ENCODE results near the gene CHMP2B. TPM values are rescaled to one million over a fixed set of nuclear protein-coding genes. Genes with fewer than 3 reads are reported as not detected.

CHMP2B gene
- total and polyA plus RNA-seq, 9 of the 15 experiments (the other 6 are each of a cell fraction or from before 2014, with no cell fraction given), result 7.4 to 17.7 (median 10.6) TPM

- in situ Hi-C loops (cut with MboI) (no loop called here), intact Hi-C loops (cut with micrococcal nuclease) (no loop called here)
- CTCF ChIA-PET (ENCODE audit: low intra/inter-chr PET ratio), result no interaction called here
- Histone ChIP-seq H3K9me1 (ENCODE audit: control insufficient read depth, insufficient read depth, low read length) (no peaks in the 10 kb centered on the region), H2AFZ (ENCODE audit: low read depth, low read length) (no peak overlapping the region), H3K27ac (ENCODE audit: extremely low read depth, low read depth, low read length) (no peak overlapping the region), H3K9me3 (replicated peaks; ENCODE audit: control insufficient read depth, insufficient read depth, low read depth, low read length) (no peaks in the 10 kb centered on the region), H3K4me3 (no peak overlapping the region), H3K4me1 (replicated peaks in 1 of 2; ENCODE audit: control insufficient read depth in 2 of 2, insufficient read depth in 2 of 2, low read length in 2 of 2) (no peaks in the 10 kb centered on the region; a peak in 1 of 5 replicates), H3K27me3 (ENCODE audit: control insufficient read depth in 2 of 2, insufficient read depth in 2 of 2, low read length in 2 of 2) (no peaks in the 10 kb centered on the region), H3K79me2 (ENCODE audit: control insufficient read depth, insufficient read depth, low read length) (no peaks in the 10 kb centered on the region), H4K20me1 (replicated peaks; ENCODE audit: control insufficient read depth, insufficient read depth, low read length) (no peaks in the 10 kb centered on the region), H3K36me3 (ENCODE audit: control insufficient read depth, insufficient read depth, low read length) (no peaks in the 10 kb centered on the region), H3K4me2 (ENCODE audit: insufficient read depth, low read length) (no peak overlapping the region), H3K9ac (ENCODE audit: insufficient read depth in 1 of 2, low read depth in 2 of 2, low read length in 2 of 2) (no peak overlapping the region)
- WGBS (ENCODE audit: insufficient coverage, low coverage, missing lambda C conversion rate), result 0% methylated on average over 1 of the region's 1 CpG
- FAIRE-seq (no peak), ATAC-seq (no peak), DNase-seq (ENCODE audit: extremely low read depth in 1 of 4, low spot score in 3 of 4) (no peak)
- TF ChIP-seq HMG20B (CRISPR knock-in tag; IDR thresholded peaks at IDR 0.05) (no peak), PYGO2 (tag; IDR thresholded peaks at IDR 0.05) (no peak)
- no TSS peak for BruUV-seq (replicated peaks)
- POLR2A ChIA-PET, result no interaction called here
Observed at GRCh38 chr3:87203809-87204208, 23.3 kb upstream of the CHMP2B start.

- in situ Hi-C loops (cut with MboI) (no loop called here), intact Hi-C loops (cut with micrococcal nuclease) (no loop called here)
- no peaks in the 10 kb centered on the region for H4K20me1 ChIP-seq (replicated peaks; ENCODE audit: control insufficient read depth, insufficient read depth, low read length)
- no peaks in the 10 kb centered on the region for H3K9me3 ChIP-seq (replicated peaks; ENCODE audit: control insufficient read depth, insufficient read depth, low read depth, low read length)
- no peaks in the 10 kb centered on the region for H3K9me1 ChIP-seq (ENCODE audit: control insufficient read depth, insufficient read depth, low read length)
- ChIA-PET CTCF (ENCODE audit: low intra/inter-chr PET ratio) (no interaction called here), POLR2A (no interaction called here)
- FAIRE-seq (no peak), ATAC-seq (no peak), DNase-seq (ENCODE audit: extremely low read depth in 1 of 4, low spot score in 3 of 4) (no peak)
- H3K4me1 ChIP-seq (replicated peaks in 1 of 2; ENCODE audit: control insufficient read depth in 2 of 2, insufficient read depth in 2 of 2, low read length in 2 of 2), result no peaks in the 10 kb centered on the region; a peak in 1 of 5 replicates
- no peaks in the 10 kb centered on the region for H3K36me3 ChIP-seq (ENCODE audit: control insufficient read depth, insufficient read depth, low read length)
- no peak overlapping the region for H2AFZ ChIP-seq (ENCODE audit: low read depth, low read length)
- no peaks in the 10 kb centered on the region for H3K79me2 ChIP-seq (ENCODE audit: control insufficient read depth, insufficient read depth, low read length)
- 0% methylated on average over 2 of the region's 2 CpGs for WGBS (ENCODE audit: insufficient coverage, low coverage, missing lambda C conversion rate)
- no peak overlapping the region for H3K4me2 ChIP-seq (ENCODE audit: insufficient read depth, low read length)
- no TSS peak for BruUV-seq (replicated peaks)
- no peak overlapping the region for H3K9ac ChIP-seq (ENCODE audit: insufficient read depth in 1 of 2, low read depth in 2 of 2, low read length in 2 of 2)
- TF ChIP-seq TAL1 (IDR thresholded peaks at IDR 0.05) (no peak), HDAC3 (IDR thresholded peaks at IDR 0.05; ENCODE audit: borderline replicate concordance, partially characterized antibody) (no peak), SNRNP70 (optimal IDR thresholded peaks at IDR 0.05; ENCODE audit: low read depth, low read length) (no peak), ZNF121 (CRISPR knock-in tag; conservative IDR thresholded peaks at IDR 0.05) (no peak), CREM (IDR thresholded peaks at IDR 0.05; ENCODE audit: low read depth) (no peak), ZNF354B (CRISPR knock-in tag; IDR thresholded peaks at IDR 0.05) (no peak)
- no peak overlapping the region for H3K4me3 ChIP-seq
- no peaks in the 10 kb centered on the region for H3K27me3 ChIP-seq (ENCODE audit: control insufficient read depth in 2 of 2, insufficient read depth in 2 of 2, low read length in 2 of 2)
- no peak overlapping the region for H3K27ac ChIP-seq (ENCODE audit: extremely low read depth, low read depth, low read length)
Observed at GRCh38 chr3:87206070-87206469, 21.0 kb upstream of the CHMP2B start.

Data from K562 (cell line).